GM12874 (cell line): ENCODE data around the gene TAGLN2.

ENCODE experiments used
- TF ChIP-seq, protein P1 (sequence below): IDR thresholded peaks from 2 replicates; pipeline ENCODE4 v1.5.1; 2011; ENCODE audit warnings: low read depth, mild to moderate bottlenecking, control low read depth, low read length, moderate library complexity; ENCODE audit not compliant: insufficient read depth

The TAGLN2 gene

DNA sequence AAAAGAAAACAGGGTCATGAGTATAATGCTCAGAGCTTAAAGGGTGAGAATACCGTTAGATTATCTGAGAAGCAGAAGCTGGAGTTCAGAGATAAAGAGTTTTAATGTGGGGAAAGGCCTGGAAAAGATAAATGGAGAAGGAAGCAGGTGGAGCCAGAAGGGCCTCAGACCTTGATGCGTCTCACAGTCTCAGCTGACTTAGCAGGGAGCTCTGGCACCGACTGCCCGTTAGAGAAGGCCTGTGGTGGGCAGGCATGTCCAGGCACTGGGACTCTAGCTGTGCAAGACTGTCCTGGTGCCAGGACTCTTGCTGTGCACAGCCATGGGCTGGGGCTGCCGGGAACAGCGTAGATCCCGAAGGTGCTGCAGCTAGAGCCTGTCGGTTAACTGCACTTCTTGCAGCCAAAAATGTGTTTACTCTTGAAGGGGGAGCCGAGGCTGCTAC, 32.5 kb upstream of the TAGLN2 start:
- TF ChIP-seq, protein P1, sequence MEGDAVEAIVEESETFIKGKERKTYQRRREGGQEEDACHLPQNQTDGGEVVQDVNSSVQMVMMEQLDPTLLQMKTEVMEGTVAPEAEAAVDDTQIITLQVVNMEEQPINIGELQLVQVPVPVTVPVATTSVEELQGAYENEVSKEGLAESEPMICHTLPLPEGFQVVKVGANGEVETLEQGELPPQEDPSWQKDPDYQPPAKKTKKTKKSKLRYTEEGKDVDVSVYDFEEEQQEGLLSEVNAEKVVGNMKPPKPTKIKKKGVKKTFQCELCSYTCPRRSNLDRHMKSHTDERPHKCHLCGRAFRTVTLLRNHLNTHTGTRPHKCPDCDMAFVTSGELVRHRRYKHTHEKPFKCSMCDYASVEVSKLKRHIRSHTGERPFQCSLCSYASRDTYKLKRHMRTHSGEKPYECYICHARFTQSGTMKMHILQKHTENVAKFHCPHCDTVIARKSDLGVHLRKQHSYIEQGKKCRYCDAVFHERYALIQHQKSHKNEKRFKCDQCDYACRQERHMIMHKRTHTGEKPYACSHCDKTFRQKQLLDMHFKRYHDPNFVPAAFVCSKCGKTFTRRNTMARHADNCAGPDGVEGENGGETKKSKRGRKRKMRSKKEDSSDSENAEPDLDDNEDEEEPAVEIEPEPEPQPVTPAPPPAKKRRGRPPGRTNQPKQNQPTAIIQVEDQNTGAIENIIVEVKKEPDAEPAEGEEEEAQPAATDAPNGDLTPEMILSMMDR, result no peak

DNA sequence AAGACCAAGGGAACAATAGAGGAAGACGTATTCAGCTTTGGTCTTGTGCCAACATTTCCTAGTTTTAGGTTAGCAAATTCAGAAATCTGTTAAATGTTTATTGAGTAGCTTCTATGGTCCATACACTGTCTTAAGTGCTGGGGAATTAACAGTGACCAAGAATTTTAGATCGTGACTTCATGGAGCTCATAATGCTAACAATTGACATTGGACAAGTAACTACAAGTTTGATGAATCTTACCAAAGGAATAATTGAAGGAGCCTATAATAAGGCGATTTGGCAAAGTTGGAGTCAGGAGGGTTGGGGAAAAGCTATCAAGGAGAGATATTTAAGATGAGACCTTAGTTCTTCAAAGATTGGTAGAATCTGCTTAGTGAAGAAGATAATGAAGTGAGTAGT, 30.1 kb upstream of the TAGLN2 start:
- TF ChIP-seq, protein P1, result no peak

DNA sequence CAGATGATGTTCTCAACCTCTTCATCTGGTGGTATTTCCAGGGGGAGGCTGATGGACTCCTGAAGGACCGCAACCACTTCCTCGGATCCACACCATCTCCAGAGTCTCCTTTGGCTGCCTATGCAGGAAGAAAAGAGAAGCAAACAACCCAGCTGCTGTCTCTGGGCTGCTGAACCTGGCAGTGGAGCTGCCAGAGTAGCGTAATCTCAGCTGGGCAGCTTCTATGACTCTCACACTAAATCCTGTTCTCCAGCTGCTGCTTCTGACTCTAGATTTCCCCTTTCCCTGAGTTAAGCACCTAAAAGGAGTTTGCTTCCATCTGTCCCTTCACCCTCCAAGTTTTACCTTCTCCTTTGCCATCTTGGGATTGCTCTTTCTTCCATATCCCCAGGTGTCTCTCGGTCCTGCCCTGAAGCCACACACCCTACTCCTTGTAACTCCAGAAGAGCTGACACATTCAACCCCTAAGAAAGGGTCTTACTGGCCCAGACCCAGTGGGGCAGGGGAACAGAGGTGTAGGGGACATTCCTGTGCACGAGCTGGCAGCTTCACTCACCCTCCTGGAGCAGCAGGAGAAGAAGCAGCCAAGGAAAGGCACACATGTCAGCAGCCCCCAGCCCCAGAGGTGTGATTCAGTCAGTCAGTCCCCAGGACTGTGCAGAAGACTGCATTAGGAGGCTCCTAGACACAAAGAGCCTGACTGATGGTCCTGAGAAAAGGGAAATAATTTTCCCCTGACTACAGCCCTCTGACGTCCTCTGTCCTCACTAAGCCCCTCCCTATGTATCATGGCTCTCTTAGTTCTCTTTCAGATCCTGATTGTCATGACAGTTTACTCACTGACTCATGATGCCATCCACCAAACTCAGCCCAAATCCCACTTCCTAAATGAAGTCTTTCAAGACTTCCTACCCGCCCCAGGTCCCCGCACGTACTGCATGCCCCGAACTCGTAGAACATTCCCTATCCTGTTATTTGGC, 28.5 kb upstream of the TAGLN2 start, which contains the start of gene SLAMF9:
TSS of gene SLAMF9 (minus strand) at position 702 of the 980 bp plus-strand sequence. CDS start at position 602, 100 bp downstream.
- TF ChIP-seq, protein P1, result no peak

DNA sequence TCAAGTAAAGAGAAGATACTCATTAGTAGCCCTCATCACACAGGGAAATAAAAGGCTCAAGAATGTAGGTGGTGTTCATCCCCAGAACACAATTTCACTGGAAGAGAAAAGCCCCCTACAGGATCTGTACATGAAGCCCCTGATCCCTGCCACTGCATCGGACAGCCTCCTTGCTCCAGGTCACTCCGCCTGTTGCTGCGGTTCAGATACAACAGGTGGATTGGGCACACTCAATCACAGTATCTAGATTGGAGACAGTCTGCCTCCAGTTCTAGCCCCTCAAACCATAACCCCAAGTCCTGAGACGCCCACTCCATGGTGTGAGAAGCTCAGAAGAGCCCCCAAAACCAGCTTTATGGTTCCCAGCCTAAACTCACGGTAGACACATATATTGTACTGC, 27.6 kb upstream of the TAGLN2 start:
- TF ChIP-seq, protein P1, result no peak

DNA sequence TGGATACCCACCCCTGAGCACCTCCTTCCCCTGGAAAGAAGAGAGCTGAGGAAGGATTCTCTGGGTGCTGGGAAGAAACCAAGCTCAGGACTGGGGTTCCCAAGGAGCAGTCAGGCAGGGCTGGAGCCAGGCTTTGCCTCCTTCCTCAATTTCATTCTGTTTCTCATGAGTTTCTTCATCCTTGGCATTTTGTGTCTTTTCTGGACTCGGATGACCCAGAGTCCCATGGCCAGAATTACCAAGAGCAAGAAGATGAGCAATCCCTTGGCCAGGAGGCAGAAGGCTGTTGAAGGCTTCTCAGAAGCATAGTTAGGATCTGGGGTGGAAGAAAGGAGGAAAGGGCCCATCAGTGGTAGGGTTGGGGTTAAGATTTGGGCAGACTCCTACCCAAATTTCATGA, 26.2 kb upstream of the TAGLN2 start:
- TF ChIP-seq, protein P1, result no peak

DNA sequence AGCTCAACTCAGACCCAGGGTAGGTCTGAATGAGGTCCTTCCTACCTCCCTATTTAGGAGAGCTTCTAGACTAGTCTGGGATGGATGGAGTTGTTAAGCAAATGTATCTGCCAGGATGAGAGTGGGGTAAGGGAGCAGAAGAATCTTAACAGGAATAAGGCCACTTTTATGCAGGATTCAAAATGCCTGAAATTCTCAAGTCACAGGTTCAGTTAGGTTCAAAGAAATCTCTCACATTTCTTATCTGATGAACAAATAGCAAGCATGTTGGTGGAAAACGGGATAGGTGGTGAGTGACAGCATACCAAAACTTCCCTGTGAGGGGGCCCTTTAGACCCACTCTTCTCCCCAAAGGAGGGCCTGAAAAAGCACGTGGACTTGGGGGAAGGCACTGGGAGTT, 25.7 kb upstream of the TAGLN2 start:
- TF ChIP-seq, protein P1, result no peak

DNA sequence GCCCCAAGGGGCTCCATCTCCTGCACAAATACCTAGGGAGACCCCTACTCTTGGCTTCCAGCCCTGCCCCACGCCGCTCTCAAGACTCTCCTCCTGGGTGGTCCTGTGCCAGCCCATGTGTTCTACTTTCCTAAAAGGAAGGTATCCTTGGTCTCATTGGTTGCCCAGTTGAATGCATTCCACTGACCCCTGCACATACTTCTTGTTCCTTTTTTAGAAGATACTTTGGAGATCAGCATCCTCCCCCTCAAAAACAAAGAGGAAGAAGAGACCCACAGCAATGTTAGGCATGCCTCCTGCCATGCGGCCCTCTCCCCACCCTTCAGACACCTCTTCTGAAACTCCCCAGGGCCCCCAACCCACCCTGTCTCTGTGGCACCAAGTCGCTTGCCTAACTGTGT, 24.7 kb upstream of the TAGLN2 start:
- TF ChIP-seq, protein P1, result no peak
